Gastroesophageal sphincter (tissue), 4 donors: ENCODE results near the gene ZNF445. TPM values are rescaled to one million over a fixed set of nuclear protein-coding genes. Genes with fewer than 3 reads are reported as not detected.
"Not testable (repeated sequence)": the region's sequence is repeated elsewhere in the genome, so short reads cannot be mapped to it uniquely, and the experiment has no call there.

ENCODE experiments used
- ATAC-seq: fragments of 150-250 bp; one replicate; pipeline ENCODE4 v1.9.1; 2016; ENCODE audit warnings: mild to moderate bottlenecking, moderate library complexity
- H3K27ac ChIP-seq, 4 donors: fragments of 200-600 bp; sonication (generic) in 3 of 4; 1 replicate in 3 of 4; 2 replicates in 1 of 4; pipeline ENCODE4 v1.5.1; 2016 to 2019
- H3K27me3 ChIP-seq: fragments of 200-600 bp; sonication (generic); one replicate; pipeline ENCODE4 v1.5.1; 2019
- H3K36me3 ChIP-seq, 2 donors: fragments of 200-600 bp; sonication (generic); one replicate each; pipeline ENCODE4 v1.5.1; 2019; ENCODE audit warnings: control low read depth in 1 of 2
- H3K4me1 ChIP-seq, 3 donors: fragments of 200-600 bp; sonication (generic); 1 replicate in 2 of 3; 2 replicates in 1 of 3; pipeline ENCODE4 v1.5.1; 2016 to 2019; ENCODE audit warnings: control low read depth in 2 of 3
- H3K4me3 ChIP-seq, 2 donors: fragments of 200-600 bp; sonication (generic); one replicate each; pipeline ENCODE4 v1.5.1; 2019; ENCODE audit warnings: mild to moderate bottlenecking in 1 of 2, moderate library complexity in 1 of 2
- H3K9me3 ChIP-seq, 3 donors: fragments of 200-600 bp; sonication (generic); one replicate each; pipeline ENCODE4 v1.5.1; 2017 to 2019; ENCODE audit warnings: control low read depth in 2 of 3
- EP300 ChIP-seq: sonication (generic); formaldehyde crosslinking; IDR thresholded peaks from one replicate; pipeline ENCODE4 v1.6.1; 2017; ENCODE audit warnings: antibody characterized with exemption, mild to moderate bottlenecking
- POLR2A ChIP-seq, 2 donors: fragments of 450-650 bp; IDR thresholded peaks; one replicate each; pipeline ENCODE4 v1.6.1; 2017; ENCODE audit warnings: antibody characterized with exemption in 2 of 2, mild to moderate bottlenecking in 2 of 2, moderate library complexity in 1 of 2
- POLR2AphosphoS5 ChIP-seq: sonication (generic); formaldehyde crosslinking; IDR thresholded peaks from one replicate; pipeline ENCODE4 v1.6.1; 2017; ENCODE audit warnings: antibody characterized with exemption
- WGBS, 2 donors: methylation state at CpG; one replicate each; pipeline ENCODE4 v1.1.5; 2018; ENCODE audit warnings: low coverage in 1 of 2; 5-methylcytosine and 5-hydroxymethylcytosine counted together
- total RNA-seq, 4 donors: library from RNA; depleted of rRNA; stranded (reverse); fragments of >200 nt; gene quantifications; one replicate each; pipeline ENCODE4 v1.1.0, GENCODE V29; 2016
- TF ChIP-seq, protein P1 (sequence below), 4 experiments: fragments of 200-600 bp in 2 of 4; fragments of 450-650 bp in 2 of 4; sonication (generic) in 1 of 4; IDR thresholded peaks; one replicate each; pipeline ENCODE4 v1.5.1; 2017 to 2019; ENCODE audit warnings: antibody characterized with exemption in 4 of 4, mild to moderate bottlenecking in 2 of 4, moderate library complexity in 2 of 4

Gene ZNF445
- total RNA-seq, 4 donors from 2014 or later = 8.9 to 15.2 (median 12.6) TPM

DNA sequence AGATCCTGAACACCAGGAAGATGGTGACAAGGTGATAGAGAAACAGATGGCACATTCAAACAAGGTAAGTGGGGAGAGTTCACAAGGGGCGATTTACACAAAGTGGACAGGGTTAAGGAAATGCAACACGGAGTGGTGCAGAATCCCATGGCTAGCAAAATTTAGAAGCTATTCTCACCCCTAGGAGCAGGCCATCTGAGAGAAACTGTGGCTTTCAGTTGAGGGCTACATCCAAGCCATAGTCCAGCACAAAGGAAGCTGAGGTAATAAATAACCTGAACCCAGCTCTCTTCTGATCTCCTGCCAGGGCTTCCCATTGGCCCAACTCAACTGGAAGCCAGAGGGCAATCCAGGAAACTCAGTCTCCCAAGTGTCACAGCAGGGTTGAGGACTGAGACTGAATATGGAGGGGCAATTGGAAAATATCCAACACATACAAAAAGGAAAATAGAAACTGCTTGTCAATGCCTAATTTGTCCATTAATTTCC, 1.2 kb upstream of the ZNF445 start:
- Histone ChIP-seq H3K4me3 (no peak overlapping the region), H3K4me1 (peaks cover 3 to 40% (median 12%) of the 10 kb centered on the region in 3 donors), H3K27ac (no peak overlapping the region), H3K9me3 (no peaks in the 10 kb centered on the region), H3K27me3 (no peaks in the 10 kb centered on the region), H3K36me3 (no peaks in the 10 kb centered on the region)
- no peak for ATAC-seq
- WGBS, 2 donors = 71 to 75% methylated on average over 1 to 2 of the region's 2 CpGs
- TF ChIP-seq, protein P1, sequence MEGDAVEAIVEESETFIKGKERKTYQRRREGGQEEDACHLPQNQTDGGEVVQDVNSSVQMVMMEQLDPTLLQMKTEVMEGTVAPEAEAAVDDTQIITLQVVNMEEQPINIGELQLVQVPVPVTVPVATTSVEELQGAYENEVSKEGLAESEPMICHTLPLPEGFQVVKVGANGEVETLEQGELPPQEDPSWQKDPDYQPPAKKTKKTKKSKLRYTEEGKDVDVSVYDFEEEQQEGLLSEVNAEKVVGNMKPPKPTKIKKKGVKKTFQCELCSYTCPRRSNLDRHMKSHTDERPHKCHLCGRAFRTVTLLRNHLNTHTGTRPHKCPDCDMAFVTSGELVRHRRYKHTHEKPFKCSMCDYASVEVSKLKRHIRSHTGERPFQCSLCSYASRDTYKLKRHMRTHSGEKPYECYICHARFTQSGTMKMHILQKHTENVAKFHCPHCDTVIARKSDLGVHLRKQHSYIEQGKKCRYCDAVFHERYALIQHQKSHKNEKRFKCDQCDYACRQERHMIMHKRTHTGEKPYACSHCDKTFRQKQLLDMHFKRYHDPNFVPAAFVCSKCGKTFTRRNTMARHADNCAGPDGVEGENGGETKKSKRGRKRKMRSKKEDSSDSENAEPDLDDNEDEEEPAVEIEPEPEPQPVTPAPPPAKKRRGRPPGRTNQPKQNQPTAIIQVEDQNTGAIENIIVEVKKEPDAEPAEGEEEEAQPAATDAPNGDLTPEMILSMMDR (IDR thresholded peaks at IDR 0.05) = no peak
- no peak for TF ChIP-seq EP300
- TF ChIP-seq POLR2AphosphoS5 = no peak
- TF ChIP-seq POLR2A (IDR thresholded peaks at IDR 0.05) = no peak

DNA sequence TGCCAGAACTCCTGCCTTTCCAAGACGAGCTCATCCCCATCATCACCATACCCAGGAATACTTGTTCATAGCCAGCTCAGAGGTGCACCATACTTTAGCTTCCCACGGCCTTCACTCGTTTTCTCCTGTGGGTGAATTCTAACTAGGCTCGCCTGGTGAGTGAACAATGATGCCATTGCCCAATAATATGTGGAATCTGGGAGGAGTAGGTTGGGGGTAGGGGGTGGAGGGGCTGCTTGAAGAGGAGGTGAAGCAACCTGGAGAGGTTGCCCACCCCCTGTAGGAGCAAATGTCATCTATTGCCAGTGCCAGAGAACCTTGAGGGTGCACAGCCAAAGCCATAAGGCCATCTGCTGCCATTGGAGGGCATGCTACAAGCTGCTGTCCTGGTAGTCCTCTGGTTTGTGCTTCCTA, 592 bp upstream of the ZNF445 start:
- TF ChIP-seq EP300 (no peak), POLR2AphosphoS5 (no peak), POLR2A (IDR thresholded peaks at IDR 0.05) (no peak)
- TF ChIP-seq, protein P1 (IDR thresholded peaks at IDR 0.05) = no peak
- peak overlapping the region; percentile 85 to 86 for H3K4me3 ChIP-seq
- no peaks in the 10 kb centered on the region for H3K36me3 ChIP-seq
- H3K9me3 ChIP-seq = no peaks in the 10 kb centered on the region
- peak overlapping the region in 2 of 4 donors; percentile 85 to 86 for H3K27ac ChIP-seq
- H3K27me3 ChIP-seq = no peaks in the 10 kb centered on the region
- no CpG with 5 or more reads among the region's 4 CpGs for WGBS, 2 donors
- peaks cover 3 to 43% (median 12%) of the 10 kb centered on the region in 3 donors for H3K4me1 ChIP-seq
- ATAC-seq = no peak

DNA sequence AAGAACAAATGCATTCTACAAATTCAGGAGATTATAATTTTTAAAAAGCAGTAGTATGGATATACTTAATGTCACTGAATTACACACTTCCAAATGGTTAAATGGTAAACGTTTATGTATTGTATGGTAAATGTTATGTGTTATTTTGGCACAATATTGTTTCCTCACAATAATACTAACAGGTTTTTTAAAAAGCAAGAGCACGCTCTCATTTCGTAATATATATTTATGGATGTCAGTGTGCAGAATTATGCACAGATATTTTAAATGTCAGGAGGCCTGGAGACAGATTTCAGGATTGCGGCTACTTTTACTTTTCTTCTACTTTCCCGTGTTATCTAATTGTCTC, 533 bp downstream of the ZNF445 start:
- peak overlapping the region; percentile 85 to 86 for H3K4me3 ChIP-seq
- no peaks in the 10 kb centered on the region for H3K36me3 ChIP-seq
- H3K9me3 ChIP-seq = no peaks in the 10 kb centered on the region
- peak overlapping the region; percentile 6 to 86 (median 81) for H3K27ac ChIP-seq
- H3K4me1 ChIP-seq = peaks cover 3 to 50% (median 12%) of the 10 kb centered on the region in 3 donors
- no peaks in the 10 kb centered on the region for H3K27me3 ChIP-seq
- 0% methylated on average over 5 of the region's 5 CpGs for WGBS, 2 donors
- TF ChIP-seq POLR2A (IDR thresholded peaks at IDR 0.05) (no peak), EP300 (no peak), POLR2AphosphoS5 (no peak)
- TF ChIP-seq, protein P1 (IDR thresholded peaks at IDR 0.05) = no peak
- no peak for ATAC-seq

DNA sequence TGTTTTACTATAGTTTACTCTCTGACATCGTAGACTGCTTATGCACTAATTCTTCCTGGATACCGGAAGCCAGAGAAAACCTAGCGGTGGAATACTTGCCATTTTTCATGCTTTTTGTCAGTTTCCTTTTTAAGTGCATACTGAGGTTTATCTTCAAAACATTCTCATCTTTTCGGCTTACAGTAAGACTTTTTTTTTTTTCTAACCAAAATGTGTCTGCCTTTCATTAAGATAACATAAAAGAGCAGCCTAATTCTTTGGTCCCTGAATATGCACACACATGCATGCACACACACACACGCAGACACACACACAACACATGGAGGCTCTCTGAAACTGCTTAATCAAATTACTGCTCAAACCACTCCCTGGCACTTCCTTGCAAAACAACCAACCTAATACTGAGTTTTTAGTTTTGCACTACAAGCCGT, 1.3 kb downstream of the ZNF445 start:
- Histone ChIP-seq H3K27me3 (no peaks in the 10 kb centered on the region), H3K36me3 (no peaks in the 10 kb centered on the region), H3K27ac (no peak overlapping the region), H3K9me3 (no peaks in the 10 kb centered on the region), H3K4me1 (peaks cover 3 to 58% (median 12%) of the 10 kb centered on the region in 3 donors), H3K4me3 (peak overlapping the region; percentile 85 to 86)
- no peak for TF ChIP-seq POLR2A (IDR thresholded peaks at IDR 0.05)
- TF ChIP-seq EP300 = no peak
- TF ChIP-seq, protein P1 (IDR thresholded peaks at IDR 0.05) = no peak
- TF ChIP-seq POLR2AphosphoS5 = no peak
- WGBS, 2 donors = 1 to 10% methylated on average over 6 of the region's 6 CpGs
- no peak for ATAC-seq

DNA sequence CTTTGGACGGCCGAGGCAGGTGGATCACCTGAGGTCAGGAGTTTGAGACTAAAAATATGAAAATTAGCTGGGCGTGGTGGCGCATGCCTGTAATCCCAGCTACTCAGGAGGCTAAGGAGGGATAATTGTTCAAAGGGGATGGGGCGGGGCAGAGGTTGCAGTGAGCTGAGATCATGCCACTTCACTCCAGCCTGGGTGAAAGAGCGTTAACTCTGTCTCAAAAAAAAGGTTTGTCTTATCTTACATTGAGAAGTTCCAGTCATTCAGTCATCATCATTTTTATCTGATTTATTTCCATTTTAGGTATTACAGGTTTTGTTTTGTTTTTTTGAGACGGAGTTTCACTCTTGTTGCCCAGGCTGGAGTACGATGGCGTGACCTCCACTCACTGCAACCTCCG, 2.6 kb downstream of the ZNF445 start:
- H3K27me3 ChIP-seq, H3K36me3 ChIP-seq, H3K27ac ChIP-seq, H3K9me3 ChIP-seq, H3K4me3 ChIP-seq, ATAC-seq: not testable (repeated sequence)
- WGBS, 2 donors = 98 to 100% methylated on average over 5 to 8 of the region's 10 CpGs
- peaks cover 3 to 60% (median 12%) of the 10 kb centered on the region in 3 donors for H3K4me1 ChIP-seq
